SH-SY5Y (cell line): Measurements from ENCODE around the gene PSME2.
A peak's percentile ranks its signal among the peaks of the same experiment; 100 is the strongest.

ENCODE experiments used
- GATA2 ChIP-seq: IDR thresholded peaks from 2 replicates; pipeline ENCODE4 v1.6.1; 2011; ENCODE audit warnings: mild to moderate bottlenecking, low read depth, low read length
- GATA3 ChIP-seq: IDR thresholded peaks from 2 replicates; pipeline ENCODE4 v1.6.1; 2011; ENCODE audit warnings: low read depth, mild to moderate bottlenecking, low read length, moderate library complexity

Gene PSME2

GRCh38 chr14:24184104-24184970, 37.9 kb upstream of the PSME2 start:
- TF ChIP-seq GATA2: no peak
- no peak for TF ChIP-seq GATA3

- TF ChIP-seq GATA3 (no peak), GATA2 (no peak)
Observed at GRCh38 chr14:24183014-24183481, 36.6 kb upstream of the PSME2 start.

- TF ChIP-seq GATA3: no peak
- no peak for TF ChIP-seq GATA2
Observed at GRCh38 chr14:24182110-24182882, 35.9 kb upstream of the PSME2 start.

- no peak for TF ChIP-seq GATA2
Observed at GRCh38 chr14:24181371-24182077, 35.1 kb upstream of the PSME2 start.

GRCh38 chr14:24179961-24180796, 33.8 kb upstream of the PSME2 start:
- no peak for TF ChIP-seq GATA2
- no peak for TF ChIP-seq GATA3

GRCh38 chr14:24179294-24179960, 33.0 kb upstream of the PSME2 start:
- no peak for TF ChIP-seq GATA3
- TF ChIP-seq GATA2: no peak

- no peak for TF ChIP-seq GATA2
- no peak for TF ChIP-seq GATA3
Observed at GRCh38 chr14:24178399-24179178, 32.2 kb upstream of the PSME2 start.

GRCh38 chr14:24177891-24178290, 31.5 kb upstream of the PSME2 start:
- TF ChIP-seq GATA2 (no peak), GATA3 (no peak)

GRCh38 chr14:24177041-24177825, 30.8 kb upstream of the PSME2 start:
- TF ChIP-seq GATA2 (no peak), GATA3 (no peak)

GRCh38 chr14:24176599-24176998, 30.2 kb upstream of the PSME2 start:
- TF ChIP-seq GATA2 (no peak), GATA3 (no peak)

GRCh38 chr14:24172871-24173281, 26.5 kb upstream of the PSME2 start:
- TF ChIP-seq GATA3 (no peak), GATA2 (peak; percentile 50)
